SK-N-MC (cell line): ENCODE results near the gene FBLN2.

Experiments
- EZH2 ChIP-seq: fragments of 200-600 bp; sonication (generic); IDR thresholded peaks from one replicate; pipeline ENCODE4 v1.6.1; 2017; ENCODE audit warnings: antibody characterized with exemption
- POLR2AphosphoS5 ChIP-seq: IDR thresholded peaks from 2 replicates; pipeline ENCODE4 v1.6.1; 2012; ENCODE audit warnings: mild to moderate bottlenecking, low read depth, low read length, borderline replicate concordance

DNA sequence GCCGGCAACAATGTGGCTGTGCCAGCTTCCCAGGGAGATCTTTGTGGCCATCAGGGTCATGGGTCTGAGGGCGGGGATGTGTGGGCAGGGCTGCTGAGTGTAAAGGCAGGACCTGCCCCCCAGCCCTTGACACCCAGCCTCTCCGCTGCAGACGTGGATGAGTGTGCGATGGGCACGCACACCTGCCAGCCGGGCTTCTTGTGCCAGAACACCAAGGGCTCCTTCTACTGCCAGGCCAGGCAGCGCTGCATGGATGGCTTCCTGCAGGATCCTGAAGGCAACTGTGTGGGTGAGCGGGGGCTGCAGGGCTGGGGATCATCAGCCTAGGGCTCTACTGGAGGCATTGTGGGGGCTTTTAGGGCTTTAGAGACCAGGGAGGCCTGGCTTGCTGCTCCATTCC is 78.8 kb downstream of the FBLN2 start:
- TF ChIP-seq EZH2 = no peak
- no peak for TF ChIP-seq POLR2AphosphoS5
